GM12878 (cell line): ENCODE data around the gene ARL2. TPM values are rescaled to one million over a fixed set of nuclear protein-coding genes. Genes with fewer than 3 reads are reported as not detected.

Experiments
- ETV6 ChIP-seq, 2 experiments: fragments of 450-650 bp in 1 of 2; IDR thresholded peaks in 1 of 2; conservative IDR thresholded peaks in 1 of 2; 2 replicates each; pipeline ENCODE4 v1.6.1; 2014; ENCODE audit warnings: antibody characterized with exemption in 1 of 2, borderline replicate concordance in 1 of 2, low read depth in 1 of 2, mild to moderate bottlenecking in 1 of 2, moderate library complexity in 1 of 2
- MEF2A ChIP-seq: IDR thresholded peaks from 2 replicates; pipeline ENCODE4 v1.6.1; 2011; ENCODE audit warnings: low read depth, mild to moderate bottlenecking, low read length, moderate library complexity; ENCODE audit not compliant: insufficient read depth
- MTA2 ChIP-seq: fragments of 450-650 bp; IDR thresholded peaks from 2 replicates; pipeline ENCODE4 v1.6.1; 2016; ENCODE audit warnings: low read depth, mild to moderate bottlenecking, moderate library complexity
- NFYA ChIP-seq: IDR thresholded peaks from 2 replicates; pipeline ENCODE4 v1.6.1; 2011; ENCODE audit warnings: low read depth, mild to moderate bottlenecking, low read length, improper control_type of control experiment, borderline replicate concordance
- NR2C1 ChIP-seq: fragments of 450-650 bp; IDR thresholded peaks from 2 replicates; pipeline ENCODE4 v1.6.1; 2017; ENCODE audit warnings: antibody characterized with exemption, mild to moderate bottlenecking, moderate library complexity
- POLR2A ChIP-seq: IDR thresholded peaks from 2 replicates; pipeline ENCODE4 v1.6.1; 2011; ENCODE audit warnings: low read depth, mild to moderate bottlenecking, low read length
- POU2F2 ChIP-seq: IDR thresholded peaks from 3 replicates; pipeline ENCODE4 v1.6.1; 2011; ENCODE audit warnings: low read depth, mild to moderate bottlenecking, low read length, borderline replicate concordance
- RELB ChIP-seq: fragments of 450-650 bp; IDR thresholded peaks from 2 replicates; pipeline ENCODE4 v1.6.1; 2017; ENCODE audit warnings: low read depth, mild to moderate bottlenecking, moderate library complexity
- REST ChIP-seq: IDR thresholded peaks from 2 replicates; pipeline ENCODE4 v1.6.1; 2012; ENCODE audit warnings: mild to moderate bottlenecking, low read depth, low read length
- RUNX3 ChIP-seq: IDR thresholded peaks from 2 replicates; pipeline ENCODE4 v1.6.1; 2012; ENCODE audit warnings: low read length, inconsistent platforms
- TCF3 ChIP-seq: IDR thresholded peaks from 2 replicates; pipeline ENCODE4 v1.6.1; 2012; ENCODE audit warnings: low read depth, mild to moderate bottlenecking, low read length, borderline replicate concordance; ENCODE audit not compliant: insufficient read depth
- YBX1 ChIP-seq: fragments of 450-650 bp; IDR thresholded peaks from 2 replicates; pipeline ENCODE4 v1.6.1; 2016; ENCODE audit warnings: antibody characterized with exemption
- ZBTB11 ChIP-seq: fragments of 450-650 bp; formaldehyde crosslinking; IDR thresholded peaks from 2 replicates; pipeline ENCODE4 v1.5.0; 2022; ENCODE audit warnings: mild to moderate bottlenecking, missing genetic modification characterization
- ZBTB33 ChIP-seq: fragments of 450-650 bp; IDR thresholded peaks from 2 replicates; pipeline ENCODE4 v1.6.1; 2017; ENCODE audit warnings: mild to moderate bottlenecking
- ZBTB40 ChIP-seq: fragments of 450-650 bp; IDR thresholded peaks from 2 replicates; pipeline ENCODE4 v1.6.1; 2016; ENCODE audit warnings: mild to moderate bottlenecking, moderate library complexity, borderline replicate concordance
- polyA plus RNA-seq, 11 experiments: library from polyadenylated mRNA; depleted of rRNA in 4 of 11; unstranded in 6 of 11; stranded (reverse) in 5 of 11; fragments of >200 nt; fragmentation: Nextera tagmentation in 4 of 11; fragmentation: Illumina TruSeq in 1 of 11; extraction: Ambion mirVana in 4 of 11; extraction: Trizol in 1 of 11; gene quantifications; 1 replicate in 1 of 11; 2 replicates in 10 of 11; pipeline versions ENCODE4 v1.2.1 to v1.2.3, GENCODE V29; 2011 to 2016; ENCODE audit warnings: inconsistent platforms in 2 of 11, missing spikeins in 2 of 11, low read depth in 1 of 11
- total RNA-seq, 4 experiments: library from RNA; depleted of rRNA in 3 of 4; stranded (reverse); fragments of >200 nt in 3 of 4; fragmentation: Illumina TruSeq in 1 of 4; extraction: Trizol in 1 of 4; gene quantifications; 2 replicates each; pipeline versions ENCODE4 v1.2.1 to v1.2.3, GENCODE V29; 2013 to 2021

Gene ARL2
- total and polyA plus RNA-seq, 10 of the 15 experiments (the other 5 are each of a cell fraction or from before 2014, with no cell fraction given), result 4.1 to 138 (median 73.4) TPM

- TF ChIP-seq ZBTB33, result no peak
- TF ChIP-seq POLR2A, result no peak
- 0 out of 3 replicates have a peak, but pooled peaks have one; percentile 18 for TF ChIP-seq POU2F2
- no peak for TF ChIP-seq ETV6 (conservative IDR thresholded peaks at IDR 0.05 in 1 of 2, IDR thresholded peaks at IDR 0.05 in 1 of 2; ENCODE audit: borderline replicate concordance in 1 of 2, low read depth in 1 of 2)
- TF ChIP-seq RELB, result peak; percentile 51
- peak; percentile 54 for TF ChIP-seq RUNX3
- TF ChIP-seq TCF3, result no peak
- TF ChIP-seq ZBTB40, result peak; percentile 95
- TF ChIP-seq NR2C1, result no peak
- TF ChIP-seq ZBTB11 (CRISPR knock-in tag), result no peak
- peak; percentile 70; the same call in 1 of the 2 replicates for TF ChIP-seq MTA2
- TF ChIP-seq MEF2A, result 0 out of 2 replicates have a peak, but pooled peaks have one; percentile 17
- TF ChIP-seq REST, result no peak
- no peak for TF ChIP-seq NFYA
- TF ChIP-seq YBX1, result no peak
These were observed 41.6 kb downstream of the ARL2 start (continued) for GRCh38 chr11:65055538-65055937.
